Astrocyte (in vitro differentiated cells and primary cell): Measurements from ENCODE around the gene POU3F3. TPM values are rescaled to one million over a fixed set of nuclear protein-coding genes. Genes with fewer than 3 reads are reported as not detected.

ENCODE experiments used
- DNase-seq: peaks from one replicate; pipeline ENCODE4 v3.0.0-alpha.2; 2010; ENCODE audit warnings: low read depth
- FAIRE-seq: peaks from 2 replicates; lab custom pipeline; 2011; peaks lifted over from hg19 to GRCh38; lab: Jason Lieb, UNC
- H2AFZ ChIP-seq: 2 replicates; pipeline ENCODE4 v1.6.0; 2012; ENCODE audit warnings: low read depth, low read length, inconsistent platforms
- H3K27ac ChIP-seq: 2 replicates; pipeline ENCODE4 v1.5.1; 2011; ENCODE audit warnings: low read depth, low read length, inconsistent platforms
- H3K27me3 ChIP-seq: 2 replicates; pipeline ENCODE4 v1.6.0; 2011; ENCODE audit warnings: low read length, inconsistent platforms; ENCODE audit not compliant: insufficient read depth
- H3K36me3 ChIP-seq: 2 replicates; pipeline ENCODE4 v1.5.1; 2011; ENCODE audit warnings: low read length, inconsistent platforms; ENCODE audit not compliant: insufficient read depth
- H3K4me1 ChIP-seq: 2 replicates; pipeline ENCODE4 v1.5.1; 2011; ENCODE audit warnings: low read length, inconsistent platforms; ENCODE audit not compliant: insufficient read depth
- H3K4me2 ChIP-seq: 2 replicates; pipeline ENCODE4 v1.6.0; 2012; ENCODE audit warnings: low read length, inconsistent platforms
- H3K4me3 ChIP-seq: 2 replicates; pipeline ENCODE4 v1.5.1; 2011; ENCODE audit warnings: low read depth, mild to moderate bottlenecking, low read length, inconsistent platforms; ENCODE audit not compliant: insufficient read depth
- H3K79me2 ChIP-seq: 2 replicates; pipeline ENCODE4 v1.6.0; 2012; ENCODE audit warnings: mild to moderate bottlenecking, low read length, inconsistent platforms; ENCODE audit not compliant: insufficient read depth
- H3K9ac ChIP-seq: 2 replicates; pipeline ENCODE4 v1.6.0; 2012; ENCODE audit warnings: mild to moderate bottlenecking, low read length, inconsistent platforms
- H3K9me3 ChIP-seq: 2 replicates; pipeline ENCODE4 v1.5.1; 2012; ENCODE audit warnings: low read depth, mild to moderate bottlenecking, low read length, inconsistent platforms; ENCODE audit not compliant: insufficient read depth
- H4K20me1 ChIP-seq: 2 replicates; pipeline ENCODE4 v1.6.0; 2012; ENCODE audit warnings: low read length, inconsistent platforms; ENCODE audit not compliant: insufficient read depth
- H3K27ac Mint-ChIP-seq: one replicate; pipeline ENCODE4 v1.8.0; 2021; ENCODE audit warnings: mild to moderate bottlenecking, mixed read lengths; ENCODE audit not compliant: unreplicated experiment
- H3K27me3 Mint-ChIP-seq: one replicate; pipeline ENCODE4 v1.8.0; 2021; ENCODE audit warnings: low read depth, mixed read lengths; ENCODE audit not compliant: unreplicated experiment
- H3K36me3 Mint-ChIP-seq: one replicate; pipeline ENCODE4 v1.8.0; 2021; ENCODE audit warnings: low read depth, mixed read lengths; ENCODE audit not compliant: unreplicated experiment
- H3K4me1 Mint-ChIP-seq: one replicate; pipeline ENCODE4 v1.8.0; 2021; ENCODE audit warnings: low read depth, mixed read lengths; ENCODE audit not compliant: unreplicated experiment
- H3K4me3 Mint-ChIP-seq: one replicate; pipeline ENCODE4 v1.8.0; 2021; ENCODE audit warnings: mild to moderate bottlenecking, moderate library complexity, mixed read lengths; ENCODE audit not compliant: unreplicated experiment
- H3K9me3 Mint-ChIP-seq: one replicate; pipeline ENCODE4 v1.8.0; 2021; ENCODE audit warnings: mild to moderate bottlenecking, mixed read lengths; ENCODE audit not compliant: unreplicated experiment
- CTCF ChIP-seq: IDR thresholded peaks from 2 replicates; pipeline ENCODE4 v1.5.1; 2011; ENCODE audit warnings: low read depth, mild to moderate bottlenecking, inconsistent platforms, low read length, moderate library complexity; ENCODE audit not compliant: insufficient read depth
- EZH2 ChIP-seq: IDR thresholded peaks from 2 replicates; pipeline ENCODE4 v1.6.1; 2012; ENCODE audit warnings: mild to moderate bottlenecking, low read length, inconsistent platforms; ENCODE audit not compliant: insufficient read depth
- total RNA-seq: library from RNA; stranded (reverse); gene quantifications from 2 replicates; pipeline ENCODE4 v1.2.1, GENCODE V29; 2021

Gene POU3F3
- total RNA-seq, 1 donor from 2014 or later, result 0.09 TPM

GRCh38 chr2:104836841-104837240 is 17.1 kb upstream of the POU3F3 start:
- no peak overlapping the region for H3K9ac ChIP-seq
- H3K4me2 ChIP-seq, result no peak overlapping the region
- H3K4me3 ChIP-seq, result no peak overlapping the region
- FAIRE-seq (no peak), DNase-seq (no peak)
- no peaks in the 10 kb centered on the region for H3K4me1 Mint-ChIP-seq
- H3K4me1 ChIP-seq, result no peaks in the 10 kb centered on the region
- H3K36me3 ChIP-seq, result no peaks in the 10 kb centered on the region
- no peaks in the 10 kb centered on the region for H3K9me3 Mint-ChIP-seq
- no peaks in the 10 kb centered on the region for H4K20me1 ChIP-seq
- no peaks in the 10 kb centered on the region for H3K9me3 ChIP-seq
- no peak overlapping the region for H3K27ac Mint-ChIP-seq
- TF ChIP-seq EZH2, result no peak
- TF ChIP-seq CTCF, result no peak
- no peak overlapping the region for H3K4me3 Mint-ChIP-seq
- H3K27me3 Mint-ChIP-seq, result peaks cover 24% of the 10 kb centered on the region
- H3K27ac ChIP-seq, result no peak overlapping the region
- no peak overlapping the region for H2AFZ ChIP-seq
- no peaks in the 10 kb centered on the region for H3K36me3 Mint-ChIP-seq
- peaks cover 26% of the 10 kb centered on the region for H3K79me2 ChIP-seq
- H3K27me3 ChIP-seq, result no peaks in the 10 kb centered on the region

GRCh38 chr2:104840156-104840555 is 13.8 kb upstream of the POU3F3 start:
- Mint-ChIP-seq H3K36me3 (no peaks in the 10 kb centered on the region), H3K9me3 (no peaks in the 10 kb centered on the region), H3K27me3 (peaks cover 40% of the 10 kb centered on the region), H3K27ac (no peak overlapping the region), H3K4me1 (peaks cover 3% of the 10 kb centered on the region), H3K4me3 (no peak overlapping the region)
- Histone ChIP-seq H2AFZ (no peak overlapping the region), H3K79me2 (peaks cover 41% of the 10 kb centered on the region), H3K36me3 (no peaks in the 10 kb centered on the region), H3K4me2 (no peak overlapping the region), H3K9ac (no peak overlapping the region), H3K4me3 (no peak overlapping the region), H3K4me1 (peaks cover 13% of the 10 kb centered on the region), H3K27ac (no peak overlapping the region), H3K27me3 (peaks cover 3% of the 10 kb centered on the region), H3K9me3 (no peaks in the 10 kb centered on the region), H4K20me1 (no peaks in the 10 kb centered on the region)
- FAIRE-seq, result no peak
- no peak for DNase-seq
- no peak for TF ChIP-seq CTCF
- TF ChIP-seq EZH2, result no peak

GRCh38 chr2:104840893-104841585 is 12.9 kb upstream of the POU3F3 start:
- peaks cover 44% of the 10 kb centered on the region for H3K27me3 Mint-ChIP-seq
- peaks cover 44% of the 10 kb centered on the region for H3K79me2 ChIP-seq
- H3K4me1 ChIP-seq, result peaks cover 14% of the 10 kb centered on the region
- no peaks in the 10 kb centered on the region for H3K36me3 Mint-ChIP-seq
- no peak for TF ChIP-seq EZH2
- TF ChIP-seq CTCF, result no peak
- no peak overlapping the region for H3K9ac ChIP-seq
- no peak overlapping the region for H3K4me3 ChIP-seq
- H2AFZ ChIP-seq, result no peak overlapping the region
- H3K4me2 ChIP-seq, result no peak overlapping the region
- H3K4me3 Mint-ChIP-seq, result no peak overlapping the region
- H3K9me3 Mint-ChIP-seq, result no peaks in the 10 kb centered on the region
- FAIRE-seq (no peak), DNase-seq (no peak)
- peaks cover 8% of the 10 kb centered on the region for H3K4me1 Mint-ChIP-seq
- no peaks in the 10 kb centered on the region for H3K9me3 ChIP-seq
- H4K20me1 ChIP-seq, result no peaks in the 10 kb centered on the region
- H3K36me3 ChIP-seq, result no peaks in the 10 kb centered on the region
- no peak overlapping the region for H3K27ac ChIP-seq
- H3K27me3 ChIP-seq, result peaks cover 12% of the 10 kb centered on the region
- H3K27ac Mint-ChIP-seq, result no peak overlapping the region
